HepG2 (cell line): ENCODE data around the gene ELAVL3. TPM values are rescaled to one million over a fixed set of nuclear protein-coding genes. Genes with fewer than 3 reads are reported as not detected.

Experiments
- EEA1 ChIP-seq: sonication (generic); formaldehyde crosslinking; IDR thresholded peaks from 2 replicates; pipeline ENCODE4 v1.5.1; 2020; ENCODE audit warnings: mild to moderate bottlenecking, missing genetic modification reagents, borderline replicate concordance
- PCBP2 ChIP-seq: fragments of 200-400 bp; formaldehyde crosslinking; optimal IDR thresholded peaks from 2 replicates; pipeline ENCODE3; 2018; ENCODE audit warnings: low read length, low read depth; ENCODE audit not compliant: poor library complexity, severe bottlenecking
- PHB2 ChIP-seq: fragments of 450-650 bp; IDR thresholded peaks from 2 replicates; pipeline ENCODE4 v1.6.1; 2018; ENCODE audit not compliant: partially characterized antibody
- SPEN ChIP-seq: sonication (generic); formaldehyde crosslinking; IDR thresholded peaks from 2 replicates; pipeline ENCODE4 v1.5.1; 2020; ENCODE audit warnings: low read depth, mild to moderate bottlenecking, missing genetic modification reagents
- SSRP1 ChIP-seq: IDR thresholded peaks from 2 replicates; pipeline ENCODE4 v1.6.1; 2016; ENCODE audit warnings: control low read depth
- ZFP36L1 ChIP-seq: sonication (generic); formaldehyde crosslinking; IDR thresholded peaks from 2 replicates; pipeline ENCODE4 v1.8.0; 2022; ENCODE audit warnings: mild to moderate bottlenecking, missing genetic modification reagents, moderate library complexity
- ZMYM3 ChIP-seq: sonication (generic); formaldehyde crosslinking; IDR thresholded peaks from 2 replicates; pipeline ENCODE4 v1.5.1; 2020; ENCODE audit warnings: mild to moderate bottlenecking, missing genetic modification reagents
- ZNF724P ChIP-seq: sonication (generic); formaldehyde crosslinking; IDR thresholded peaks from 2 replicates; pipeline ENCODE4 v1.8.0; 2022; ENCODE audit warnings: missing genetic modification reagents, borderline replicate concordance
- ZNF766 ChIP-seq: sonication (generic); formaldehyde crosslinking; IDR thresholded peaks from 2 replicates; pipeline ENCODE4 v1.5.0; 2020; ENCODE audit warnings: missing genetic modification reagents, borderline replicate concordance
- polyA plus RNA-seq, 8 experiments: library from polyadenylated mRNA; depleted of rRNA in 3 of 8; stranded (reverse) in 7 of 8; unstranded in 1 of 8; fragments of >200 nt; fragmentation: Illumina TruSeq in 4 of 8; extraction: Trizol in 4 of 8; gene quantifications; 2 replicates each; pipeline versions ENCODE4 v1.2.1 to v1.2.3, GENCODE V29; 2011 to 2016; ENCODE audit warnings: low read depth in 4 of 8, missing spikeins in 1 of 8, mixed read lengths in 1 of 8; ENCODE audit not compliant: insufficient read depth in 1 of 8
- total RNA-seq, 5 experiments: library from RNA; depleted of rRNA; stranded (reverse); fragments of >200 nt; fragmentation: Illumina TruSeq; extraction: Trizol; gene quantifications; 2 replicates each; pipeline ENCODE4 v1.2.3, GENCODE V29; 2016; ENCODE audit warnings: low read depth in 1 of 5
- TF ChIP-seq, protein P1 (sequence below): IDR thresholded peaks from 2 replicates; pipeline ENCODE4 v1.6.1; 2016
- TF ChIP-seq, protein P2 (sequence below): sonication (generic); formaldehyde crosslinking; IDR thresholded peaks from 2 replicates; pipeline ENCODE4 v1.8.0; 2022; ENCODE audit warnings: mild to moderate bottlenecking, missing genetic modification reagents; ENCODE audit not compliant: insufficient replicate concordance
- TF ChIP-seq, protein P3 (sequence below): sonication (generic); formaldehyde crosslinking; IDR thresholded peaks from one replicate; pipeline ENCODE4 v1.5.1; 2020; ENCODE audit warnings: mild to moderate bottlenecking, missing genetic modification reagents; ENCODE audit errors: not compliant biosample characterization
- TF ChIP-seq, protein P4 (sequence below): sonication (generic); formaldehyde crosslinking; IDR thresholded peaks from 2 replicates; pipeline ENCODE4 v1.5.0; 2020; ENCODE audit warnings: missing genetic modification reagents
- TF ChIP-seq, protein P5 (sequence below): IDR thresholded peaks from 2 replicates; pipeline ENCODE4 v1.6.1; 2012; ENCODE audit warnings: inconsistent platforms
- TF ChIP-seq, protein P6 (sequence below): sonication (generic); formaldehyde crosslinking; conservative IDR thresholded peaks from 2 replicates; pipeline ENCODE4 v1.4.0; 2020; ENCODE audit warnings: missing genetic modification reagents

The ELAVL3 gene
- total and polyA plus RNA-seq, 2 of the 13 experiments (the other 11 are each of a cell fraction or from before 2014, with no cell fraction given) = 0.03 TPM; not detected in 1

DNA sequence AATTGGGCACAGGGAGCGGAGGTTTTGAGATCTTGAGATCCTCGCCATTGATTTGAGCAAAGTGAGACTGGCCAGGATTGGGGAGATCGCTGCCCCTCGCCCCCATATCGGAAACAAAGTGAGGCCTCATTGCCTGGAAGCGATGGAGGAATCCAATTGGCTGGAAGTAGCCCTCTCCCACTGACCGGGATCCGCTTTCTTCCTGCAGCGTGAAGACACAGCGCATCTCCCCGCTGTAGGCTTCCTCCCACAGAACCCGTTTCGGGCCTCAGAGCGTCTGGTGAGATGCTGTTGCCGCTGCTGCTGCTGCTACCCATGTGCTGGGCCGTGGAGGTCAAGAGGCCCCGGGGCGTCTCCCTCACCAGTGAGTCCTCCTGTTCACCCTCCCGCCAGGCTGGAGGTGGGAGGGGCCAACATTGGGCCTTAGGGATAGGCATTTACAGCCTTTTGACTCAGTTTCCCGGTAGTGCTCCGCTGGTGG lies 45.0 kb downstream of the ELAVL3 start (continued):
- TF ChIP-seq, protein P1, sequence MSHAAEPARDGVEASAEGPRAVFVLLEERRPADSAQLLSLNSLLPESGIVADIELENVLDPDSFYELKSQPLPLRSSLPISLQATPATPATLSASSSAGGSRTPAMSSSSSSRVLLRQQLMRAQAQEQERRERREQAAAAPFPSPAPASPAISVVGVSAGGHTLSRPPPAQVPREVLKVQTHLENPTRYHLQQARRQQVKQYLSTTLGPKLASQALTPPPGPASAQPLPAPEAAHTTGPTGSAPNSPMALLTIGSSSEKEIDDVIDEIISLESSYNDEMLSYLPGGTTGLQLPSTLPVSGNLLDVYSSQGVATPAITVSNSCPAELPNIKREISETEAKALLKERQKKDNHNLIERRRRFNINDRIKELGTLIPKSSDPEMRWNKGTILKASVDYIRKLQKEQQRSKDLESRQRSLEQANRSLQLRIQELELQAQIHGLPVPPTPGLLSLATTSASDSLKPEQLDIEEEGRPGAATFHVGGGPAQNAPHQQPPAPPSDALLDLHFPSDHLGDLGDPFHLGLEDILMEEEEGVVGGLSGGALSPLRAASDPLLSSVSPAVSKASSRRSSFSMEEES (CRISPR knock-in tag) = no peak
- TF ChIP-seq ZFP36L1 (CRISPR knock-in tag) (no peak), ZMYM3 (CRISPR knock-in tag) (no peak), SPEN (CRISPR knock-in tag) (peak; percentile 47; the same call in 1 of the 2 replicates), EEA1 (CRISPR knock-in tag) (no peak), PHB2 (no peak), SSRP1 (no peak), ZNF724P (no peak), PCBP2 (no peak), ZNF766 (CRISPR knock-in tag) (no peak)
- TF ChIP-seq, protein P2, sequence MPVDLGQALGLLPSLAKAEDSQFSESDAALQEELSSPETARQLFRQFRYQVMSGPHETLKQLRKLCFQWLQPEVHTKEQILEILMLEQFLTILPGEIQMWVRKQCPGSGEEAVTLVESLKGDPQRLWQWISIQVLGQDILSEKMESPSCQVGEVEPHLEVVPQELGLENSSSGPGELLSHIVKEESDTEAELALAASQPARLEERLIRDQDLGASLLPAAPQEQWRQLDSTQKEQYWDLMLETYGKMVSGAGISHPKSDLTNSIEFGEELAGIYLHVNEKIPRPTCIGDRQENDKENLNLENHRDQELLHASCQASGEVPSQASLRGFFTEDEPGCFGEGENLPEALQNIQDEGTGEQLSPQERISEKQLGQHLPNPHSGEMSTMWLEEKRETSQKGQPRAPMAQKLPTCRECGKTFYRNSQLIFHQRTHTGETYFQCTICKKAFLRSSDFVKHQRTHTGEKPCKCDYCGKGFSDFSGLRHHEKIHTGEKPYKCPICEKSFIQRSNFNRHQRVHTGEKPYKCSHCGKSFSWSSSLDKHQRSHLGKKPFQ (CRISPR knock-in tag) = no peak
- TF ChIP-seq, protein P3, sequence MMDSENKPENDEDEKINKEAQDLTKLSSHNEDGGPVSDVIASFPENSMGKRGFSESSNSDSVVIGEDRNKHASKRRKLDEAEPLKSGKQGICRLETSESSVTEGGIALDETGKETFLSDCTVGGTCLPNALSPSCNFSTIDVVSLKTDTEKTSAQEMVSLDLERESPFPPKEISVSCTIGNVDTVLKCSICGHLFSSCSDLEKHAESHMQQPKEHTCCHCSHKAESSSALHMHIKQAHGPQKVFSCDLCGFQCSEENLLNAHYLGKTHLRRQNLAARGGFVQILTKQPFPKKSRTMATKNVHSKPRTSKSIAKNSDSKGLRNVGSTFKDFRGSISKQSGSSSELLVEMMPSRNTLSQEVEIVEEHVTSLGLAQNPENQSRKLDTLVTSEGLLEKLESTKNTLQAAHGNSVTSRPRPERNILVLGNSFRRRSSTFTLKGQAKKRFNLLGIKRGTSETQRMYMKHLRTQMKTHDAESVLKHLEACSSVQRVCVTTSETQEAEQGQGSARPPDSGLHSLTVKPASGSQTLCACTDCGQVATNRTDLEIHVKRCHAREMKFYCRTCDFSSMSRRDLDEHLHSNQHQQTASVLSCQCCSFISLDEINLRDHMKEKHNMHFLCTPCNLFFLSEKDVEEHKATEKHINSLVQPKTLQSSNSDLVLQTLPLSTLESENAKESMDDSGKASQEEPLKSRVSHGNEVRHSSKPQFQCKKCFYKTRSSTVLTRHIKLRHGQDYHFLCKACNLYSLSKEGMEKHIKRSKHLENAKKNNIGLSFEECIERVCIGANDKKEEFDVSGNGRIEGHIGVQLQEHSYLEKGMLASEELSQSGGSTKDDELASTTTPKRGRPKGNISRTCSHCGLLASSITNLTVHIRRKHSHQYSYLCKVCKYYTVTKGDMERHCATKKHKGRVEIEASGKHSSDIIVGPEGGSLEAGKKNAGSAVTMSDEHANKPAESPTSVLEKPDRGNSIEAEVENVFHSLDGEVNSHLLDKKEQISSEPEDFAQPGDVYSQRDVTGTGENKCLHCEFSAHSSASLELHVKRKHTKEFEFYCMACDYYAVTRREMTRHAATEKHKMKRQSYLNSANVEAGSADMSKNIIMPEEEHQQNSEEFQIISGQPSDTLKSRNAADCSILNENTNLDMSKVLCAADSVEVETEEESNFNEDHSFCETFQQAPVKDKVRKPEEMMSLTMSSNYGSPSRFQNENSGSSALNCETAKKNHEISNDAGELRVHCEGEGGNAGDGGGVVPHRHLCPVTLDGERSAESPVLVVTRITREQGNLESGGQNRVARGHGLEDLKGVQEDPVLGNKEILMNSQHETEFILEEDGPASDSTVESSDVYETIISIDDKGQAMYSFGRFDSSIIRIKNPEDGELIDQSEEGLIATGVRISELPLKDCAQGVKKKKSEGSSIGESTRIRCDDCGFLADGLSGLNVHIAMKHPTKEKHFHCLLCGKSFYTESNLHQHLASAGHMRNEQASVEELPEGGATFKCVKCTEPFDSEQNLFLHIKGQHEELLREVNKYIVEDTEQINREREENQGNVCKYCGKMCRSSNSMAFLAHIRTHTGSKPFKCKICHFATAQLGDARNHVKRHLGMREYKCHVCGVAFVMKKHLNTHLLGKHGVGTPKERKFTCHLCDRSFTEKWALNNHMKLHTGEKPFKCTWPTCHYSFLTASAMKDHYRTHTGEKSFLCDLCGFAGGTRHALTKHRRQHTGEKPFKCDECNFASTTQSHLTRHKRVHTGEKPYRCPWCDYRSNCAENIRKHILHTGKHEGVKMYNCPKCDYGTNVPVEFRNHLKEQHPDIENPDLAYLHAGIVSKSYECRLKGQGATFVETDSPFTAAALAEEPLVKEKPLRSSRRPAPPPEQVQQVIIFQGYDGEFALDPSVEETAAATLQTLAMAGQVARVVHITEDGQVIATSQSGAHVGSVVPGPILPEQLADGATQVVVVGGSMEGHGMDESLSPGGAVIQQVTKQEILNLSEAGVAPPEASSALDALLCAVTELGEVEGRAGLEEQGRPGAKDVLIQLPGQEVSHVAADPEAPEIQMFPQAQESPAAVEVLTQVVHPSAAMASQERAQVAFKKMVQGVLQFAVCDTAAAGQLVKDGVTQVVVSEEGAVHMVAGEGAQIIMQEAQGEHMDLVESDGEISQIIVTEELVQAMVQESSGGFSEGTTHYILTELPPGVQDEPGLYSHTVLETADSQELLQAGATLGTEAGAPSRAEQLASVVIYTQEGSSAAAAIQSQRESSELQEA (CRISPR knock-in tag) = peak; percentile 83
- TF ChIP-seq, protein P4, sequence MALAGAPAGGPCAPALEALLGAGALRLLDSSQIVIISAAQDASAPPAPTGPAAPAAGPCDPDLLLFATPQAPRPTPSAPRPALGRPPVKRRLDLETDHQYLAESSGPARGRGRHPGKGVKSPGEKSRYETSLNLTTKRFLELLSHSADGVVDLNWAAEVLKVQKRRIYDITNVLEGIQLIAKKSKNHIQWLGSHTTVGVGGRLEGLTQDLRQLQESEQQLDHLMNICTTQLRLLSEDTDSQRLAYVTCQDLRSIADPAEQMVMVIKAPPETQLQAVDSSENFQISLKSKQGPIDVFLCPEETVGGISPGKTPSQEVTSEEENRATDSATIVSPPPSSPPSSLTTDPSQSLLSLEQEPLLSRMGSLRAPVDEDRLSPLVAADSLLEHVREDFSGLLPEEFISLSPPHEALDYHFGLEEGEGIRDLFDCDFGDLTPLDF = no peak
- TF ChIP-seq, protein P5, sequence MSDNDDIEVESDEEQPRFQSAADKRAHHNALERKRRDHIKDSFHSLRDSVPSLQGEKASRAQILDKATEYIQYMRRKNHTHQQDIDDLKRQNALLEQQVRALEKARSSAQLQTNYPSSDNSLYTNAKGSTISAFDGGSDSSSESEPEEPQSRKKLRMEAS = no peak
- TF ChIP-seq, protein P6, sequence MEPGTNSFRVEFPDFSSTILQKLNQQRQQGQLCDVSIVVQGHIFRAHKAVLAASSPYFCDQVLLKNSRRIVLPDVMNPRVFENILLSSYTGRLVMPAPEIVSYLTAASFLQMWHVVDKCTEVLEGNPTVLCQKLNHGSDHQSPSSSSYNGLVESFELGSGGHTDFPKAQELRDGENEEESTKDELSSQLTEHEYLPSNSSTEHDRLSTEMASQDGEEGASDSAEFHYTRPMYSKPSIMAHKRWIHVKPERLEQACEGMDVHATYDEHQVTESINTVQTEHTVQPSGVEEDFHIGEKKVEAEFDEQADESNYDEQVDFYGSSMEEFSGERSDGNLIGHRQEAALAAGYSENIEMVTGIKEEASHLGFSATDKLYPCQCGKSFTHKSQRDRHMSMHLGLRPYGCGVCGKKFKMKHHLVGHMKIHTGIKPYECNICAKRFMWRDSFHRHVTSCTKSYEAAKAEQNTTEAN (CRISPR knock-in tag) = no peak
